Breast epithelium (tissue), 3 donors: ENCODE results near the gene PAK5.

ENCODE experiments used
- POLR2A ChIP-seq: fragments of 450-650 bp; IDR thresholded peaks from one replicate; pipeline ENCODE4 v1.6.1; 2016; ENCODE audit warnings: antibody characterized with exemption, mild to moderate bottlenecking, moderate library complexity
- TF ChIP-seq, protein P1 (sequence below), 3 donors: fragments of 450-650 bp; IDR thresholded peaks; one replicate each; pipeline ENCODE4 v1.5.1; 2016 to 2017; ENCODE audit warnings: antibody characterized with exemption in 3 of 3, mild to moderate bottlenecking in 3 of 3, moderate library complexity in 3 of 3

GRCh38 chr20:9852566-9852965, 13.7 kb upstream of the PAK5 start:
- TF ChIP-seq, protein P1, sequence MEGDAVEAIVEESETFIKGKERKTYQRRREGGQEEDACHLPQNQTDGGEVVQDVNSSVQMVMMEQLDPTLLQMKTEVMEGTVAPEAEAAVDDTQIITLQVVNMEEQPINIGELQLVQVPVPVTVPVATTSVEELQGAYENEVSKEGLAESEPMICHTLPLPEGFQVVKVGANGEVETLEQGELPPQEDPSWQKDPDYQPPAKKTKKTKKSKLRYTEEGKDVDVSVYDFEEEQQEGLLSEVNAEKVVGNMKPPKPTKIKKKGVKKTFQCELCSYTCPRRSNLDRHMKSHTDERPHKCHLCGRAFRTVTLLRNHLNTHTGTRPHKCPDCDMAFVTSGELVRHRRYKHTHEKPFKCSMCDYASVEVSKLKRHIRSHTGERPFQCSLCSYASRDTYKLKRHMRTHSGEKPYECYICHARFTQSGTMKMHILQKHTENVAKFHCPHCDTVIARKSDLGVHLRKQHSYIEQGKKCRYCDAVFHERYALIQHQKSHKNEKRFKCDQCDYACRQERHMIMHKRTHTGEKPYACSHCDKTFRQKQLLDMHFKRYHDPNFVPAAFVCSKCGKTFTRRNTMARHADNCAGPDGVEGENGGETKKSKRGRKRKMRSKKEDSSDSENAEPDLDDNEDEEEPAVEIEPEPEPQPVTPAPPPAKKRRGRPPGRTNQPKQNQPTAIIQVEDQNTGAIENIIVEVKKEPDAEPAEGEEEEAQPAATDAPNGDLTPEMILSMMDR (IDR thresholded peaks at IDR 0.05), result no peak
- TF ChIP-seq POLR2A, result no peak
